Liver (tissue), 3 donors: ENCODE data around the gene SLC35F4.

Experiments used
- SP1 ChIP-seq: IDR thresholded peaks from 2 replicates; pipeline ENCODE4 v1.6.1; 2018; ENCODE audit warnings: antibody characterized with exemption, mild to moderate bottlenecking
- TAF1 ChIP-seq: conservative IDR thresholded peaks from 2 replicates; pipeline ENCODE4 v1.6.1; 2016; ENCODE audit warnings: antibody characterized with exemption, mild to moderate bottlenecking
- YY1 ChIP-seq: IDR thresholded peaks from 2 replicates; pipeline ENCODE4 v1.6.1; 2016; ENCODE audit warnings: antibody characterized with exemption, mild to moderate bottlenecking
- TF ChIP-seq, protein P1 (sequence below): IDR thresholded peaks from 2 replicates; pipeline ENCODE4 v1.6.1; 2016; ENCODE audit warnings: antibody characterized with exemption
- TF ChIP-seq, protein P2 (sequence below): fragments of 150-350 bp; IDR thresholded peaks from 2 replicates; pipeline ENCODE4 v1.5.1; 2017; ENCODE audit warnings: improper control_type of control experiment, low read depth, low read length; ENCODE audit not compliant: missing input control
- TF ChIP-seq, protein P3 (sequence below): IDR thresholded peaks from 2 replicates; pipeline ENCODE4 v1.6.1; 2016; ENCODE audit warnings: antibody characterized with exemption, mild to moderate bottlenecking
- TF ChIP-seq, protein P4 (sequence below): IDR thresholded peaks from 2 replicates; pipeline ENCODE4 v1.6.1; 2016; ENCODE audit warnings: antibody characterized with exemption
- donor health status: healthy.
- donor health status: healthy.

DNA sequence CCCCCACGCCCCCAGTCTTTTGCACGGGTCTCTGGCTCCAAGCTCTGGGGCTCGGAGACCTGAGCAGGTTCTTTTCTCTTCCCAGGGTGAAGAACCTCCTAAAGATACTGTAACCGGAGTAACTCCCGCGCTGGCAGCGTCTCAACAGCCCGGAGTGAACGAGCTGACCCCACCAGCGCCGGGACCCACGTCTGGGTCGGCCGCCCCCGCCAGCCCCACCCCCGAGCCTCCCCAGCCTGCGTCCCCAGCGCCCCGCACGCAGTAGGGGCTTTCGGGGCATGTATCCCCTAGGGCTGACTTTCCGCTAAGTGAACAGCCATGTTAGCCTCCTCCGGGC lies 858 bp downstream of the SLC35F4 start:
- TF ChIP-seq TAF1 (no peak), SP1 (no peak), YY1 (no peak)
- TF ChIP-seq, protein P1, sequence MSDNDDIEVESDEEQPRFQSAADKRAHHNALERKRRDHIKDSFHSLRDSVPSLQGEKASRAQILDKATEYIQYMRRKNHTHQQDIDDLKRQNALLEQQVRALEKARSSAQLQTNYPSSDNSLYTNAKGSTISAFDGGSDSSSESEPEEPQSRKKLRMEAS = no peak
- TF ChIP-seq, protein P2, sequence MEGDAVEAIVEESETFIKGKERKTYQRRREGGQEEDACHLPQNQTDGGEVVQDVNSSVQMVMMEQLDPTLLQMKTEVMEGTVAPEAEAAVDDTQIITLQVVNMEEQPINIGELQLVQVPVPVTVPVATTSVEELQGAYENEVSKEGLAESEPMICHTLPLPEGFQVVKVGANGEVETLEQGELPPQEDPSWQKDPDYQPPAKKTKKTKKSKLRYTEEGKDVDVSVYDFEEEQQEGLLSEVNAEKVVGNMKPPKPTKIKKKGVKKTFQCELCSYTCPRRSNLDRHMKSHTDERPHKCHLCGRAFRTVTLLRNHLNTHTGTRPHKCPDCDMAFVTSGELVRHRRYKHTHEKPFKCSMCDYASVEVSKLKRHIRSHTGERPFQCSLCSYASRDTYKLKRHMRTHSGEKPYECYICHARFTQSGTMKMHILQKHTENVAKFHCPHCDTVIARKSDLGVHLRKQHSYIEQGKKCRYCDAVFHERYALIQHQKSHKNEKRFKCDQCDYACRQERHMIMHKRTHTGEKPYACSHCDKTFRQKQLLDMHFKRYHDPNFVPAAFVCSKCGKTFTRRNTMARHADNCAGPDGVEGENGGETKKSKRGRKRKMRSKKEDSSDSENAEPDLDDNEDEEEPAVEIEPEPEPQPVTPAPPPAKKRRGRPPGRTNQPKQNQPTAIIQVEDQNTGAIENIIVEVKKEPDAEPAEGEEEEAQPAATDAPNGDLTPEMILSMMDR = no peak
- TF ChIP-seq, protein P3, sequence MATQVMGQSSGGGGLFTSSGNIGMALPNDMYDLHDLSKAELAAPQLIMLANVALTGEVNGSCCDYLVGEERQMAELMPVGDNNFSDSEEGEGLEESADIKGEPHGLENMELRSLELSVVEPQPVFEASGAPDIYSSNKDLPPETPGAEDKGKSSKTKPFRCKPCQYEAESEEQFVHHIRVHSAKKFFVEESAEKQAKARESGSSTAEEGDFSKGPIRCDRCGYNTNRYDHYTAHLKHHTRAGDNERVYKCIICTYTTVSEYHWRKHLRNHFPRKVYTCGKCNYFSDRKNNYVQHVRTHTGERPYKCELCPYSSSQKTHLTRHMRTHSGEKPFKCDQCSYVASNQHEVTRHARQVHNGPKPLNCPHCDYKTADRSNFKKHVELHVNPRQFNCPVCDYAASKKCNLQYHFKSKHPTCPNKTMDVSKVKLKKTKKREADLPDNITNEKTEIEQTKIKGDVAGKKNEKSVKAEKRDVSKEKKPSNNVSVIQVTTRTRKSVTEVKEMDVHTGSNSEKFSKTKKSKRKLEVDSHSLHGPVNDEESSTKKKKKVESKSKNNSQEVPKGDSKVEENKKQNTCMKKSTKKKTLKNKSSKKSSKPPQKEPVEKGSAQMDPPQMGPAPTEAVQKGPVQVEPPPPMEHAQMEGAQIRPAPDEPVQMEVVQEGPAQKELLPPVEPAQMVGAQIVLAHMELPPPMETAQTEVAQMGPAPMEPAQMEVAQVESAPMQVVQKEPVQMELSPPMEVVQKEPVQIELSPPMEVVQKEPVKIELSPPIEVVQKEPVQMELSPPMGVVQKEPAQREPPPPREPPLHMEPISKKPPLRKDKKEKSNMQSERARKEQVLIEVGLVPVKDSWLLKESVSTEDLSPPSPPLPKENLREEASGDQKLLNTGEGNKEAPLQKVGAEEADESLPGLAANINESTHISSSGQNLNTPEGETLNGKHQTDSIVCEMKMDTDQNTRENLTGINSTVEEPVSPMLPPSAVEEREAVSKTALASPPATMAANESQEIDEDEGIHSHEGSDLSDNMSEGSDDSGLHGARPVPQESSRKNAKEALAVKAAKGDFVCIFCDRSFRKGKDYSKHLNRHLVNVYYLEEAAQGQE = no peak
- TF ChIP-seq, protein P4, sequence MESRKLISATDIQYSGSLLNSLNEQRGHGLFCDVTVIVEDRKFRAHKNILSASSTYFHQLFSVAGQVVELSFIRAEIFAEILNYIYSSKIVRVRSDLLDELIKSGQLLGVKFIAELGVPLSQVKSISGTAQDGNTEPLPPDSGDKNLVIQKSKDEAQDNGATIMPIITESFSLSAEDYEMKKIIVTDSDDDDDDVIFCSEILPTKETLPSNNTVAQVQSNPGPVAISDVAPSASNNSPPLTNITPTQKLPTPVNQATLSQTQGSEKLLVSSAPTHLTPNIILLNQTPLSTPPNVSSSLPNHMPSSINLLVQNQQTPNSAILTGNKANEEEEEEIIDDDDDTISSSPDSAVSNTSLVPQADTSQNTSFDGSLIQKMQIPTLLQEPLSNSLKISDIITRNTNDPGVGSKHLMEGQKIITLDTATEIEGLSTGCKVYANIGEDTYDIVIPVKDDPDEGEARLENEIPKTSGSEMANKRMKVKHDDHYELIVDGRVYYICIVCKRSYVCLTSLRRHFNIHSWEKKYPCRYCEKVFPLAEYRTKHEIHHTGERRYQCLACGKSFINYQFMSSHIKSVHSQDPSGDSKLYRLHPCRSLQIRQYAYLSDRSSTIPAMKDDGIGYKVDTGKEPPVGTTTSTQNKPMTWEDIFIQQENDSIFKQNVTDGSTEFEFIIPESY = no peak
